Erythroblast (primary cell): ENCODE data around the gene MKI67.

Experiments used
- GATA1 ChIP-seq: IDR thresholded peaks from 2 replicates; pipeline ENCODE4 v1.6.1; 2011; ENCODE audit warnings: low read depth, mild to moderate bottlenecking, control low read depth, low read length, moderate library complexity
- POLR2A ChIP-seq: IDR thresholded peaks from 2 replicates; pipeline ENCODE4 v1.6.1; 2011; ENCODE audit warnings: mild to moderate bottlenecking, low read length

GRCh38 chr10:128165536-128165935 is 39.3 kb upstream of the MKI67 start:
- TF ChIP-seq POLR2A (no peak), GATA1 (no peak)
